K562 (cell line): Measurements from ENCODE around the gene LCNL1. TPM values are rescaled to one million over a fixed set of nuclear protein-coding genes. Genes with fewer than 3 reads are reported as not detected.

Experiments used
- FIP1L1 ChIP-seq: fragments of 200-400 bp; formaldehyde crosslinking; IDR thresholded peaks from 2 replicates; pipeline ENCODE4 v1.6.1; 2018; ENCODE audit warnings: mild to moderate bottlenecking, low read depth, low read length; ENCODE audit not compliant: poor library complexity, severe bottlenecking
- MBD2 ChIP-seq: sonication (generic); IDR thresholded peaks from 2 replicates; pipeline ENCODE4 v1.6.1; 2016; ENCODE audit warnings: low read depth, borderline replicate concordance
- MIER1 ChIP-seq: fragments of 450-650 bp; IDR thresholded peaks from 2 replicates; pipeline ENCODE4 v1.6.1; 2016; ENCODE audit warnings: antibody characterized with exemption, mild to moderate bottlenecking, low read depth
- MTA3 ChIP-seq: fragments of 450-650 bp; formaldehyde crosslinking; IDR thresholded peaks from 2 replicates; pipeline ENCODE4 v1.6.1; 2017; ENCODE audit warnings: mild to moderate bottlenecking, borderline replicate concordance
- MYNN ChIP-seq, 2 experiments: sonication (generic); formaldehyde crosslinking in 1 of 2; IDR thresholded peaks; 2 replicates each; pipeline versions ENCODE4 v1.5.0 to v1.6.1; 2016 to 2020; ENCODE audit warnings: antibody characterized with exemption in 1 of 2, missing genetic modification reagents in 1 of 2
- NR1H2 ChIP-seq: sonication (generic); formaldehyde crosslinking; IDR thresholded peaks from 2 replicates; pipeline ENCODE4 v1.4.0; 2020; ENCODE audit warnings: mild to moderate bottlenecking, missing genetic modification reagents
- RBBP5 ChIP-seq: fragments of 200-600 bp; sonication (generic); IDR thresholded peaks from 2 replicates; pipeline ENCODE4 v1.6.1; 2012; ENCODE audit warnings: borderline replicate concordance, mild to moderate bottlenecking, low read length, control low read depth, inconsistent platforms; ENCODE audit not compliant: insufficient read depth, poor library complexity, severe bottlenecking
- SIN3B ChIP-seq: fragments of 450-650 bp; IDR thresholded peaks from 2 replicates; pipeline ENCODE4 v1.6.1; 2017; ENCODE audit warnings: low read depth, mild to moderate bottlenecking, moderate library complexity
- TAF1 ChIP-seq: IDR thresholded peaks from 2 replicates; pipeline ENCODE4 v1.6.1; 2011; ENCODE audit warnings: mild to moderate bottlenecking, low read length, moderate library complexity; ENCODE audit not compliant: insufficient read depth, control insufficient read depth, severe bottlenecking; ENCODE audit errors: extremely low read depth
- VEZF1 ChIP-seq: fragments of 200-800 bp; sonication (Bioruptor generic); IDR thresholded peaks from 2 replicates; pipeline ENCODE4 v1.6.1; 2017; ENCODE audit warnings: missing genetic modification characterization, missing compliant biosample characterization
- ZNF408 ChIP-seq: fragments of 250-450 bp; sonication (Bioruptor Pico); IDR thresholded peaks from 2 replicates; pipeline ENCODE4 v1.4.0; 2020; ENCODE audit warnings: low read depth, mild to moderate bottlenecking, moderate library complexity
- ZNF644 ChIP-seq: fragments of 200-800 bp; sonication (Bioruptor generic); IDR thresholded peaks from 2 replicates; pipeline ENCODE4 v1.6.1; 2016; ENCODE audit warnings: low read depth, missing genetic modification characterization, missing compliant biosample characterization
- polyA plus RNA-seq, 8 experiments: library from polyadenylated mRNA; depleted of rRNA in 4 of 8; stranded (reverse) in 5 of 8; unstranded in 3 of 8; fragments of >200 nt; fragmentation: Nextera tagmentation in 2 of 8; fragmentation: Illumina TruSeq in 1 of 8; extraction: Ambion mirVana in 2 of 8; extraction: Trizol in 1 of 8; gene quantifications; 2 replicates each; pipeline versions ENCODE4 v1.2.1 to v1.2.3, GENCODE V29; 2011 to 2014; ENCODE audit warnings: inconsistent platforms in 1 of 8, missing spikeins in 1 of 8
- total RNA-seq, 7 experiments: library from RNA; depleted of rRNA in 6 of 7; stranded (reverse); fragments of >200 nt in 6 of 7; fragmentation: Illumina TruSeq in 2 of 7; extraction: Trizol in 2 of 7; gene quantifications; 2 replicates each; pipeline versions ENCODE4 v1.2.1 to v1.2.3, GENCODE V29; 2011 to 2021; ENCODE audit warnings: low replicate concordance in 1 of 7
- TF ChIP-seq, protein P1 (sequence below): fragments of 450-650 bp; formaldehyde crosslinking; IDR thresholded peaks from 2 replicates; pipeline ENCODE4 v1.4.0; 2020; ENCODE audit warnings: mild to moderate bottlenecking, mixed read lengths
- TF ChIP-seq, protein P2 (sequence below): sonication (generic); formaldehyde crosslinking; IDR thresholded peaks from 2 replicates; pipeline ENCODE4 v1.8.0; 2022; ENCODE audit warnings: mild to moderate bottlenecking, missing genetic modification reagents
- TF ChIP-seq, protein P3 (sequence below): fragments of 450-650 bp; formaldehyde crosslinking; IDR thresholded peaks from 2 replicates; pipeline ENCODE4 v1.4.0; 2020; ENCODE audit warnings: mild to moderate bottlenecking, moderate library complexity

The LCNL1 gene
- total and polyA plus RNA-seq, 9 of the 15 experiments (the other 6 are each of a cell fraction or from before 2014, with no cell fraction given): 0.04 to 0.16 (median 0.04) TPM; not detected in 4

DNA sequence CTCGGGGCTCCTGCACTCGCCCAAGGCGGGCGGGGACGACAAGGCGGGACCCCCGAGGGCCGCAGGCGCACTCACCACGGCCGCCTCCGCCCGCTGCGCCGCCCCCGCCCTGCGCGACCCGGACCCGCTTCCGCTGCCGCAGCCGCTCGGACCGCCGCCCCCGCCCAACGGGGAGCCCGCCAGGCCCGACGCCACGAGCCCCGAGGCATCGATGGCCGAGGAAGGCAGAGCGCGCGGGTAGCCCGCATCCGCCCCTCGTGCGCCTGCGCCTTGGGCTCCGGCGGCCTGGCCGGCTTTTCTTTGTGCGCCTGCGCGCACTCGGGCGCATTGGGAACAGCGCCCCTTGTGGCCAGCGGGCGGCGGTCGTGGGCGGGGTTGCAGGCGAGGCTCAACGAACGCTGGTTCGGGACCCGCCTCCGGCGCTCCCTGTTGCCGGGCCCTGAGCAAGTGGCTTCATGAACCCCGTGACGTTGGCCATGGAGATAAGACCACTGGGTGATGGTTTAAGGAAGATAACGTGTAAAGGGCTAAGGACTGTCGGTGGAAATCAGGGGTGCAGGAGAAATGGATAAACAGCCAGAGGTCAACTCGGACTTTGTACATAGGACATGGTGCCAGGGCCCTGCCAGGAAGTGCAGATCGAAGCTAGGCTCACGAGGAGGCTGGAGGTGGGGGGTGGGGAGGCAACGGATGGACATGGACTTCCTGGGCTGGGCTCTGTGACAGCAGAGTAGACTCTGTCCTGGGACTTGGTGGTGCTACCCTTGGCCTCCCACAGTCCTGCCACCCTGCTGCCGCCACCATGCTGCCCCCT is 38.1 kb upstream of the LCNL1 start, which contains the start of the genes C8G and FBXW5 (continued):
- TF ChIP-seq MIER1: 0 out of 2 replicates have a peak, but pooled peaks have one; percentile 17
- TF ChIP-seq MBD2: 0 out of 2 replicates have a peak, but pooled peaks have one; percentile 33
- TF ChIP-seq, protein P1, sequence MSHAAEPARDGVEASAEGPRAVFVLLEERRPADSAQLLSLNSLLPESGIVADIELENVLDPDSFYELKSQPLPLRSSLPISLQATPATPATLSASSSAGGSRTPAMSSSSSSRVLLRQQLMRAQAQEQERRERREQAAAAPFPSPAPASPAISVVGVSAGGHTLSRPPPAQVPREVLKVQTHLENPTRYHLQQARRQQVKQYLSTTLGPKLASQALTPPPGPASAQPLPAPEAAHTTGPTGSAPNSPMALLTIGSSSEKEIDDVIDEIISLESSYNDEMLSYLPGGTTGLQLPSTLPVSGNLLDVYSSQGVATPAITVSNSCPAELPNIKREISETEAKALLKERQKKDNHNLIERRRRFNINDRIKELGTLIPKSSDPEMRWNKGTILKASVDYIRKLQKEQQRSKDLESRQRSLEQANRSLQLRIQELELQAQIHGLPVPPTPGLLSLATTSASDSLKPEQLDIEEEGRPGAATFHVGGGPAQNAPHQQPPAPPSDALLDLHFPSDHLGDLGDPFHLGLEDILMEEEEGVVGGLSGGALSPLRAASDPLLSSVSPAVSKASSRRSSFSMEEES (CRISPR knock-in tag): no peak
- TF ChIP-seq, protein P2, sequence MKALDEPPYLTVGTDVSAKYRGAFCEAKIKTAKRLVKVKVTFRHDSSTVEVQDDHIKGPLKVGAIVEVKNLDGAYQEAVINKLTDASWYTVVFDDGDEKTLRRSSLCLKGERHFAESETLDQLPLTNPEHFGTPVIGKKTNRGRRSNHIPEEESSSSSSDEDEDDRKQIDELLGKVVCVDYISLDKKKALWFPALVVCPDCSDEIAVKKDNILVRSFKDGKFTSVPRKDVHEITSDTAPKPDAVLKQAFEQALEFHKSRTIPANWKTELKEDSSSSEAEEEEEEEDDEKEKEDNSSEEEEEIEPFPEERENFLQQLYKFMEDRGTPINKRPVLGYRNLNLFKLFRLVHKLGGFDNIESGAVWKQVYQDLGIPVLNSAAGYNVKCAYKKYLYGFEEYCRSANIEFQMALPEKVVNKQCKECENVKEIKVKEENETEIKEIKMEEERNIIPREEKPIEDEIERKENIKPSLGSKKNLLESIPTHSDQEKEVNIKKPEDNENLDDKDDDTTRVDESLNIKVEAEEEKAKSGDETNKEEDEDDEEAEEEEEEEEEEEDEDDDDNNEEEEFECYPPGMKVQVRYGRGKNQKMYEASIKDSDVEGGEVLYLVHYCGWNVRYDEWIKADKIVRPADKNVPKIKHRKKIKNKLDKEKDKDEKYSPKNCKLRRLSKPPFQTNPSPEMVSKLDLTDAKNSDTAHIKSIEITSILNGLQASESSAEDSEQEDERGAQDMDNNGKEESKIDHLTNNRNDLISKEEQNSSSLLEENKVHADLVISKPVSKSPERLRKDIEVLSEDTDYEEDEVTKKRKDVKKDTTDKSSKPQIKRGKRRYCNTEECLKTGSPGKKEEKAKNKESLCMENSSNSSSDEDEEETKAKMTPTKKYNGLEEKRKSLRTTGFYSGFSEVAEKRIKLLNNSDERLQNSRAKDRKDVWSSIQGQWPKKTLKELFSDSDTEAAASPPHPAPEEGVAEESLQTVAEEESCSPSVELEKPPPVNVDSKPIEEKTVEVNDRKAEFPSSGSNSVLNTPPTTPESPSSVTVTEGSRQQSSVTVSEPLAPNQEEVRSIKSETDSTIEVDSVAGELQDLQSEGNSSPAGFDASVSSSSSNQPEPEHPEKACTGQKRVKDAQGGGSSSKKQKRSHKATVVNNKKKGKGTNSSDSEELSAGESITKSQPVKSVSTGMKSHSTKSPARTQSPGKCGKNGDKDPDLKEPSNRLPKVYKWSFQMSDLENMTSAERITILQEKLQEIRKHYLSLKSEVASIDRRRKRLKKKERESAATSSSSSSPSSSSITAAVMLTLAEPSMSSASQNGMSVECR: peak; percentile 62; the same call in 1 of the 2 replicates
- no peak for TF ChIP-seq ZNF408 (CRISPR knock-in tag)
- TF ChIP-seq, protein P3, sequence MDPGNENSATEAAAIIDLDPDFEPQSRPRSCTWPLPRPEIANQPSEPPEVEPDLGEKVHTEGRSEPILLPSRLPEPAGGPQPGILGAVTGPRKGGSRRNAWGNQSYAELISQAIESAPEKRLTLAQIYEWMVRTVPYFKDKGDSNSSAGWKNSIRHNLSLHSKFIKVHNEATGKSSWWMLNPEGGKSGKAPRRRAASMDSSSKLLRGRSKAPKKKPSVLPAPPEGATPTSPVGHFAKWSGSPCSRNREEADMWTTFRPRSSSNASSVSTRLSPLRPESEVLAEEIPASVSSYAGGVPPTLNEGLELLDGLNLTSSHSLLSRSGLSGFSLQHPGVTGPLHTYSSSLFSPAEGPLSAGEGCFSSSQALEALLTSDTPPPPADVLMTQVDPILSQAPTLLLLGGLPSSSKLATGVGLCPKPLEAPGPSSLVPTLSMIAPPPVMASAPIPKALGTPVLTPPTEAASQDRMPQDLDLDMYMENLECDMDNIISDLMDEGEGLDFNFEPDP (CRISPR knock-in tag): no peak
- TF ChIP-seq MYNN (IDR thresholded peaks at IDR 0.05): no peak
- TF ChIP-seq MYNN (CRISPR knock-in tag; IDR thresholded peaks at IDR 0.05): no peak
- TF ChIP-seq MTA3: peak; percentile 82
- 0 out of 2 replicates have a peak, but pooled peaks have one; percentile 41 for TF ChIP-seq ZNF644 (tag)
- peak; percentile 19 for TF ChIP-seq RBBP5
- TF ChIP-seq FIP1L1: peak; percentile 61
- peak; percentile 97 for TF ChIP-seq VEZF1 (CRISPR knock-in tag)
- peak; percentile 71 for TF ChIP-seq SIN3B
- 0 out of 2 replicates have a peak, but pooled peaks have one; percentile 72 for TF ChIP-seq NR1H2 (CRISPR knock-in tag)
- TF ChIP-seq TAF1: peak; percentile 60
